HCT116 (cell line): ENCODE results near the gene CNKSR1. TPM values are rescaled to one million over a fixed set of nuclear protein-coding genes. Genes with fewer than 3 reads are reported as not detected.

Experiments used
- ATAC-seq: fragments of 200-7000 bp; cut with Tn5 transposase; 2 replicates; pipeline ENCODE4 v1.9.1; 2020; ENCODE audit warnings: mild to moderate bottlenecking, moderate library complexity
- BruUV-seq: library from RNA; stranded (reverse); fragments of 400-500 nt; replicated peaks from 2 replicates; lab custom pipeline; 2021; lab: Mats Ljungman, UMichigan
- CTCF ChIA-PET: fragments of 300-600 bp; sonication (Branson Sonifier 250); formaldehyde crosslinking; loops from one replicate; lab custom pipeline; 2021; ENCODE audit warnings: antibody characterized with exemption; lab: Charles Lee
- POLR2A ChIA-PET: fragments of 300-600, 350-600 bp; sonication (Branson Sonifier 250); formaldehyde crosslinking; loops from one replicate; lab custom pipeline; 2021; ENCODE audit warnings: antibody characterized with exemption; lab: Charles Lee
- RAD21 ChIA-PET, 2 experiments: fragments of 300-600 bp; sonication (Branson Sonifier 250); formaldehyde crosslinking; loops; one replicate each; lab custom pipeline; 2023; ENCODE audit warnings: low total read pairs in 2 of 2; ENCODE audit not compliant: uncharacterized antibody in 2 of 2, unreplicated experiment in 2 of 2, low non-redundant PET in 1 of 2; lab: Charles Lee
- DNase-seq: peaks from one replicate; pipeline ENCODE4 v3.0.0-alpha.2; 2010; ENCODE audit warnings: low read depth, low spot score
- H2AFZ ChIP-seq: fragments of 200-600 bp; shearing (Covaris generic), sonication (generic); 2 replicates; pipeline ENCODE4 v1.6.1; 2017; ENCODE audit warnings: low read depth, mixed run types, mixed read lengths, antibody characterized with exemption, low read length; ENCODE audit not compliant: poor library complexity, severe bottlenecking
- H3K27ac ChIP-seq: 2 replicates; pipeline ENCODE4 v1.5.1; 2012; ENCODE audit warnings: low read depth, low read length
- H3K27me3 ChIP-seq: fragments of 200-600 bp; sonication (generic); 2 replicates; pipeline ENCODE4 v1.6.1; 2016; ENCODE audit warnings: mixed run types, low read length, mixed read lengths; ENCODE audit not compliant: insufficient read depth
- H3K36me3 ChIP-seq, 2 experiments: fragments of 200-500 bp in 1 of 2; fragments of 200-600 bp in 1 of 2; sonication (Bioruptor generic) in 1 of 2; sonication (generic) in 1 of 2; 2 replicates each; pipeline versions ENCODE4 v1.5.1 to v1.6.1; 2014 to 2016; ENCODE audit warnings: low read length in 2 of 2, inconsistent platforms in 1 of 2, mixed read lengths in 1 of 2, mixed run types in 1 of 2; ENCODE audit not compliant: insufficient read depth in 2 of 2, control insufficient read depth in 1 of 2
- H3K4me1 ChIP-seq, 2 experiments: fragments of 200-600 bp in 1 of 2; sonication (generic) in 1 of 2; 2 replicates each; pipeline versions ENCODE4 v1.5.1 to v1.6.1; 2012 to 2017; ENCODE audit warnings: low read length in 2 of 2, inconsistent platforms in 1 of 2, mild to moderate bottlenecking in 1 of 2, mixed read lengths in 1 of 2, mixed run types in 1 of 2, moderate library complexity in 1 of 2; ENCODE audit not compliant: insufficient read depth in 2 of 2, control insufficient read depth in 1 of 2
- H3K4me2 ChIP-seq: fragments of 200-600 bp; sonication (generic); 2 replicates; pipeline ENCODE4 v1.6.1; 2017; ENCODE audit warnings: mixed run types, low read length, mixed read lengths
- H3K4me3 ChIP-seq, 2 experiments: fragments of 200-600 bp in 1 of 2; sonication (generic) in 1 of 2; replicated peaks in 1 of 2; 2 replicates each; pipeline ENCODE4 v1.5.1; 2011 to 2016; ENCODE audit warnings: low read length in 2 of 2, control low read depth in 1 of 2, low read depth in 1 of 2, mild to moderate bottlenecking in 1 of 2, mixed read lengths in 1 of 2, mixed run types in 1 of 2
- H3K79me2 ChIP-seq: fragments of 200-600 bp; sonication (generic); 2 replicates; pipeline ENCODE4 v1.6.1; 2017; ENCODE audit warnings: mild to moderate bottlenecking, mixed run types, low read length, moderate library complexity, mixed read lengths; ENCODE audit not compliant: insufficient read depth
- H3K9ac ChIP-seq: fragments of 200-600 bp; sonication (generic); 2 replicates; pipeline ENCODE4 v1.6.1; 2016; ENCODE audit warnings: low read length, mixed read lengths
- H3K9me2 ChIP-seq: fragments of 200-600 bp; sonication (generic), shearing (Covaris generic); 2 replicates; pipeline ENCODE4 v1.6.1; 2017; ENCODE audit warnings: mixed run types, mild to moderate bottlenecking, moderate library complexity; ENCODE audit not compliant: insufficient read depth
- H3K9me3 ChIP-seq, 2 experiments: fragments of 200-500 bp in 1 of 2; fragments of 200-600 bp in 1 of 2; sonication (Bioruptor generic) in 1 of 2; sonication (generic) in 1 of 2; 2 replicates each; pipeline ENCODE4 v1.6.1; 2014 to 2017; ENCODE audit warnings: low read length in 2 of 2, mixed read lengths in 2 of 2, inconsistent platforms in 1 of 2, low read depth in 1 of 2, mild to moderate bottlenecking in 1 of 2, mixed run types in 1 of 2, moderate library complexity in 1 of 2; ENCODE audit not compliant: control insufficient read depth in 1 of 2, insufficient read depth in 1 of 2
- H4K20me1 ChIP-seq: fragments of 200-600 bp; sonication (generic), shearing (Covaris generic); 2 replicates; pipeline ENCODE4 v1.6.1; 2017; ENCODE audit warnings: mixed run types, mild to moderate bottlenecking, moderate library complexity; ENCODE audit not compliant: insufficient read depth
- EGR1 ChIP-seq: IDR thresholded peaks from 2 replicates; pipeline ENCODE4 v1.6.1; 2012; ENCODE audit warnings: low read depth
- EZH2phosphoT487 ChIP-seq: fragments of 200-600 bp; IDR thresholded peaks from 2 replicates; pipeline ENCODE4 v1.6.1; 2018; ENCODE audit warnings: antibody characterized with exemption, borderline replicate concordance
- POLR2AphosphoS5 ChIP-seq: IDR thresholded peaks from 2 replicates; pipeline ENCODE4 v1.6.1; 2011; ENCODE audit warnings: mild to moderate bottlenecking, low read depth, low read length, moderate library complexity
- RAD21 ChIP-seq: IDR thresholded peaks from 2 replicates; pipeline ENCODE4 v1.6.1; 2012; ENCODE audit warnings: low read depth, mild to moderate bottlenecking
- SP1 ChIP-seq: IDR thresholded peaks from 2 replicates; pipeline ENCODE4 v1.6.1; 2012; ENCODE audit warnings: low read depth
- SRF ChIP-seq: IDR thresholded peaks from 2 replicates; pipeline ENCODE4 v1.6.1; 2012; ENCODE audit warnings: low read depth
- TCF7L2 ChIP-seq: IDR thresholded peaks from 2 replicates; pipeline ENCODE4 v1.7.0; 2011; ENCODE audit warnings: borderline replicate concordance, inconsistent platforms; ENCODE audit not compliant: insufficient read depth, insufficient read length; ENCODE audit errors: extremely low read depth
- ZFX ChIP-seq: fragments of 450-650 bp; IDR thresholded peaks from 2 replicates; pipeline ENCODE4 v1.6.1; 2017
- ZNF274 ChIP-seq: fragments of 200-500 bp; sonication (Bioruptor generic); IDR thresholded peaks from 2 replicates; pipeline ENCODE4 v1.6.1; 2014; ENCODE audit warnings: mild to moderate bottlenecking, low read depth, low read length, inconsistent platforms
- intact Hi-C: fragments of 100-400 bp; cut with micrococcal nuclease; formaldehyde crosslinking; loops from 2 replicates; pipeline ENCODE4 v1.10.0; 2022
- total RNA-seq: library from RNA; stranded (reverse); gene quantifications from one replicate; pipeline ENCODE4 v1.2.1, GENCODE V29; 2021; ENCODE audit not compliant: unreplicated experiment
- TF ChIP-seq, protein P1 (sequence below): IDR thresholded peaks from 2 replicates; pipeline ENCODE4 v1.6.1; 2012
- TF ChIP-seq, protein P2 (sequence below): IDR thresholded peaks from 2 replicates; pipeline ENCODE4 v1.6.1; 2011; ENCODE audit warnings: mild to moderate bottlenecking, low read length, moderate library complexity; ENCODE audit not compliant: insufficient replicate concordance; ENCODE audit errors: extremely low read depth
- TF ChIP-seq, protein P3 (sequence below): IDR thresholded peaks from 2 replicates; pipeline ENCODE4 v1.6.1; 2012
- TF ChIP-seq, protein P4 (sequence below): IDR thresholded peaks from 2 replicates; pipeline ENCODE4 v1.6.1; 2012; ENCODE audit warnings: low read depth

Gene CNKSR1
- total RNA-seq, 1 experiment from 2014 or later: 26.6 TPM

DNA sequence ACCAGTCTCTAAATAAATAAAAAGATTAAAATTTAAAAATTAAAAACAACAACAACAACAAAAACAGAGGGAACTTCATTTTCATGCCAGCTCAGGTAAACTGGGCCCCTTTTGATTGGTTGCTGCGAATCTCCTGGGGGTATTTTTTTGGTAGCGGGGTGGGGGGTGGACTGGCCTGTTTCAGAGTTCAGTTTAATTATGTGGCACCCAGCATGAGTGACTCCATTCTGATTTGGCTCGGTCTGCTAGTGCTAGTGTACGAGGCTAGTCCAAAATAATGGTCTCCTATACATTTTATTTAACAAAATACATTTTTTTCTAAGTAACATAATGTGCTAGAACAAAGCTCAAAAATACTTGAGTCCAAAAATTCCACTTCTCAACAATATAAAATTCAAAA lies 47.5 kb upstream of the CNKSR1 start:
- DNase-seq (no peak), ATAC-seq (no peak)
- ChIA-PET POLR2A (interaction anchor here (0.7 kb wide), 1 partner anchor 8 kb away, joined by 4 read pairs; no protein-coding TSS in a partner anchor), CTCF (interaction anchor here (0.9 kb wide), 1 partner anchor 15 kb away, joined by 3 read pairs; no protein-coding TSS in a partner anchor), RAD21 (interaction anchor here (0.8 to 1.0 kb wide), 2 partner anchors 25 to 287 kb away, joined by 3 to 4 read pairs; no protein-coding TSS in a partner anchor)
- H3K79me2 ChIP-seq: 0 out of 2 replicates have a peak, but pooled peaks cover 1% of the 10 kb centered on the region
- H3K4me1 ChIP-seq: peaks cover 0 to 15% of the 10 kb centered on the region in 2 experiments; a peak in 2 of 4 replicates
- no peaks in the 10 kb centered on the region for H3K36me3 ChIP-seq
- no peaks in the 10 kb centered on the region for H4K20me1 ChIP-seq
- no peaks in the 10 kb centered on the region for H3K27me3 ChIP-seq
- no peaks in the 10 kb centered on the region for H3K9me3 ChIP-seq
- BruUV-seq: no TSS peak
- peak overlapping the region; percentile 36 for H2AFZ ChIP-seq
- H3K4me3 ChIP-seq: no peak overlapping the region
- H3K9me2 ChIP-seq: 0 out of 2 replicates have a peak, but pooled peaks cover 3% of the 10 kb centered on the region
- intact Hi-C loops: no loop called here
- H3K4me2 ChIP-seq: no peak overlapping the region
- H3K27ac ChIP-seq: no peak overlapping the region
- no peak overlapping the region for H3K9ac ChIP-seq
- TF ChIP-seq, protein P1, sequence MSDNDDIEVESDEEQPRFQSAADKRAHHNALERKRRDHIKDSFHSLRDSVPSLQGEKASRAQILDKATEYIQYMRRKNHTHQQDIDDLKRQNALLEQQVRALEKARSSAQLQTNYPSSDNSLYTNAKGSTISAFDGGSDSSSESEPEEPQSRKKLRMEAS: no peak
- TF ChIP-seq, protein P2, sequence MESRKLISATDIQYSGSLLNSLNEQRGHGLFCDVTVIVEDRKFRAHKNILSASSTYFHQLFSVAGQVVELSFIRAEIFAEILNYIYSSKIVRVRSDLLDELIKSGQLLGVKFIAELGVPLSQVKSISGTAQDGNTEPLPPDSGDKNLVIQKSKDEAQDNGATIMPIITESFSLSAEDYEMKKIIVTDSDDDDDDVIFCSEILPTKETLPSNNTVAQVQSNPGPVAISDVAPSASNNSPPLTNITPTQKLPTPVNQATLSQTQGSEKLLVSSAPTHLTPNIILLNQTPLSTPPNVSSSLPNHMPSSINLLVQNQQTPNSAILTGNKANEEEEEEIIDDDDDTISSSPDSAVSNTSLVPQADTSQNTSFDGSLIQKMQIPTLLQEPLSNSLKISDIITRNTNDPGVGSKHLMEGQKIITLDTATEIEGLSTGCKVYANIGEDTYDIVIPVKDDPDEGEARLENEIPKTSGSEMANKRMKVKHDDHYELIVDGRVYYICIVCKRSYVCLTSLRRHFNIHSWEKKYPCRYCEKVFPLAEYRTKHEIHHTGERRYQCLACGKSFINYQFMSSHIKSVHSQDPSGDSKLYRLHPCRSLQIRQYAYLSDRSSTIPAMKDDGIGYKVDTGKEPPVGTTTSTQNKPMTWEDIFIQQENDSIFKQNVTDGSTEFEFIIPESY: no peak
- TF ChIP-seq TCF7L2 (no peak), ZNF274 (no peak)
- TF ChIP-seq, all 23 proteins: peak for 0

DNA sequence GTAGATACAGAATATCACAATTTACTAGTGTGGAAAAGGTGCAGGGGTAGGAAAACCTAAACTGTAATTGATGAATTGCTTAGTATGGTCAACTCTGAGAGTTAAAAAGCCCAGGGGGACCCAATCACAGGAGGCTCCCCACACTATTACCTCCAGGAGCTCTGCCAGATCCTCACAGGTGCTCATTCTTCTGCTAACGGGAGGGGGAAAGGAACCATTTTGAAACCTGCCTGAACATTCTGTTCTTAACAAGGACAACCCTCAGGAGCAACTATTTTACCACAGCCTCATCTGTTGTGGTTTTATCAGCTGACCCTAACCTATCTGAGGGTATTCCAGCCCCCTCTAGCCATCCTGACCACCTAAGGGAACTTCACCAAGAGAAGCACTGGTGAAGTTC lies 46.6 kb upstream of the CNKSR1 start:
- Histone ChIP-seq H3K4me2 (no peak overlapping the region), H4K20me1 (no peaks in the 10 kb centered on the region), H3K9me3 (no peaks in the 10 kb centered on the region), H3K27me3 (no peaks in the 10 kb centered on the region), H3K4me3 (no peak overlapping the region), H3K36me3 (no peaks in the 10 kb centered on the region), H3K4me1 (peaks cover 0 to 13% of the 10 kb centered on the region in 2 experiments; a peak in 2 of 4 replicates), H3K9ac (no peak overlapping the region), H3K27ac (no peak overlapping the region), H3K9me2 (0 out of 2 replicates have a peak, but pooled peaks cover 3% of the 10 kb centered on the region), H2AFZ (peak overlapping the region; percentile 68), H3K79me2 (no peaks in the 10 kb centered on the region)
- ChIA-PET RAD21 (interaction anchor here (0.8 to 1.0 kb wide), 2 partner anchors 26 to 286 kb away, joined by 3 to 4 read pairs; no protein-coding TSS in a partner anchor), CTCF (no interaction called here), POLR2A (no interaction called here)
- BruUV-seq: no TSS peak
- DNase-seq: no peak
- intact Hi-C loops: no loop called here
- no peak for ATAC-seq
- TF ChIP-seq POLR2AphosphoS5: no peak
- TF ChIP-seq, protein P1: no peak
- no peak for TF ChIP-seq EZH2phosphoT487
- no peak for TF ChIP-seq SP1
- TF ChIP-seq, protein P3, sequence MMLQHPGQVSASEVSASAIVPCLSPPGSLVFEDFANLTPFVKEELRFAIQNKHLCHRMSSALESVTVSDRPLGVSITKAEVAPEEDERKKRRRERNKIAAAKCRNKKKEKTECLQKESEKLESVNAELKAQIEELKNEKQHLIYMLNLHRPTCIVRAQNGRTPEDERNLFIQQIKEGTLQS: no peak
- TF ChIP-seq SRF: no peak
- TF ChIP-seq, protein P4, sequence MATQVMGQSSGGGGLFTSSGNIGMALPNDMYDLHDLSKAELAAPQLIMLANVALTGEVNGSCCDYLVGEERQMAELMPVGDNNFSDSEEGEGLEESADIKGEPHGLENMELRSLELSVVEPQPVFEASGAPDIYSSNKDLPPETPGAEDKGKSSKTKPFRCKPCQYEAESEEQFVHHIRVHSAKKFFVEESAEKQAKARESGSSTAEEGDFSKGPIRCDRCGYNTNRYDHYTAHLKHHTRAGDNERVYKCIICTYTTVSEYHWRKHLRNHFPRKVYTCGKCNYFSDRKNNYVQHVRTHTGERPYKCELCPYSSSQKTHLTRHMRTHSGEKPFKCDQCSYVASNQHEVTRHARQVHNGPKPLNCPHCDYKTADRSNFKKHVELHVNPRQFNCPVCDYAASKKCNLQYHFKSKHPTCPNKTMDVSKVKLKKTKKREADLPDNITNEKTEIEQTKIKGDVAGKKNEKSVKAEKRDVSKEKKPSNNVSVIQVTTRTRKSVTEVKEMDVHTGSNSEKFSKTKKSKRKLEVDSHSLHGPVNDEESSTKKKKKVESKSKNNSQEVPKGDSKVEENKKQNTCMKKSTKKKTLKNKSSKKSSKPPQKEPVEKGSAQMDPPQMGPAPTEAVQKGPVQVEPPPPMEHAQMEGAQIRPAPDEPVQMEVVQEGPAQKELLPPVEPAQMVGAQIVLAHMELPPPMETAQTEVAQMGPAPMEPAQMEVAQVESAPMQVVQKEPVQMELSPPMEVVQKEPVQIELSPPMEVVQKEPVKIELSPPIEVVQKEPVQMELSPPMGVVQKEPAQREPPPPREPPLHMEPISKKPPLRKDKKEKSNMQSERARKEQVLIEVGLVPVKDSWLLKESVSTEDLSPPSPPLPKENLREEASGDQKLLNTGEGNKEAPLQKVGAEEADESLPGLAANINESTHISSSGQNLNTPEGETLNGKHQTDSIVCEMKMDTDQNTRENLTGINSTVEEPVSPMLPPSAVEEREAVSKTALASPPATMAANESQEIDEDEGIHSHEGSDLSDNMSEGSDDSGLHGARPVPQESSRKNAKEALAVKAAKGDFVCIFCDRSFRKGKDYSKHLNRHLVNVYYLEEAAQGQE: no peak
- TF ChIP-seq RAD21: no peak
- TF ChIP-seq EGR1: no peak
- no peak for TF ChIP-seq ZNF274
- no peak for TF ChIP-seq ZFX
